MM.1S (cell line): ENCODE measurements around the gene NDUFS2.

Experiments used
- EZH2 ChIP-seq: fragments of 300-600 bp; sonication (generic); optimal IDR thresholded peaks from 2 replicates; pipeline ENCODE3; 2017; ENCODE audit warnings: low read depth, mild to moderate bottlenecking, antibody characterized with exemption, low read length, mixed read lengths
- EZH2phosphoT487 ChIP-seq: fragments of 300-600 bp; sonication (generic); IDR thresholded peaks from 2 replicates; pipeline ENCODE4 v1.6.1; 2018; ENCODE audit warnings: antibody characterized with exemption, low read length
- TF ChIP-seq, protein P1 (sequence below): fragments of 300-600 bp; sonication (generic); IDR thresholded peaks from 2 replicates; pipeline ENCODE4 v1.5.1; 2016; ENCODE audit warnings: antibody characterized with exemption, low read length, mixed read lengths

DNA sequence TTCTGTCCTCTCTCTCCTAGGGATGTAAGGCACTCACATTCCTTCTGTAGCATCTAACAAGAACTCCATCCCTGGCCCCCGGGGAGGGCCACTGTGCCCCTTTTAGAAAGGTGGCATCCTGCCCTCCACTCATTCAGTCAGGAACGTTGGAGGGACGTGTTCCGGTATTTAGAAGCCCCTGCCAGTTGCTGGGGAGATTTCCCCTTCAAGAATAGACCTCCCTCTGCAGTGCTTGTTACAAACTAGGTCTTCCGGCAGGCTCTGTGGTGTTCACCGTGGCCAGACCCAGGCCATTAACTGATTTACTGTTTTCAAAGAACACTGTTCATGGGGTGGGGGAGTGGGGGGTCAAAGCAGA is 57.2 kb downstream of the NDUFS2 start:
- TF ChIP-seq, protein P1, sequence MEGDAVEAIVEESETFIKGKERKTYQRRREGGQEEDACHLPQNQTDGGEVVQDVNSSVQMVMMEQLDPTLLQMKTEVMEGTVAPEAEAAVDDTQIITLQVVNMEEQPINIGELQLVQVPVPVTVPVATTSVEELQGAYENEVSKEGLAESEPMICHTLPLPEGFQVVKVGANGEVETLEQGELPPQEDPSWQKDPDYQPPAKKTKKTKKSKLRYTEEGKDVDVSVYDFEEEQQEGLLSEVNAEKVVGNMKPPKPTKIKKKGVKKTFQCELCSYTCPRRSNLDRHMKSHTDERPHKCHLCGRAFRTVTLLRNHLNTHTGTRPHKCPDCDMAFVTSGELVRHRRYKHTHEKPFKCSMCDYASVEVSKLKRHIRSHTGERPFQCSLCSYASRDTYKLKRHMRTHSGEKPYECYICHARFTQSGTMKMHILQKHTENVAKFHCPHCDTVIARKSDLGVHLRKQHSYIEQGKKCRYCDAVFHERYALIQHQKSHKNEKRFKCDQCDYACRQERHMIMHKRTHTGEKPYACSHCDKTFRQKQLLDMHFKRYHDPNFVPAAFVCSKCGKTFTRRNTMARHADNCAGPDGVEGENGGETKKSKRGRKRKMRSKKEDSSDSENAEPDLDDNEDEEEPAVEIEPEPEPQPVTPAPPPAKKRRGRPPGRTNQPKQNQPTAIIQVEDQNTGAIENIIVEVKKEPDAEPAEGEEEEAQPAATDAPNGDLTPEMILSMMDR = no peak
- TF ChIP-seq EZH2 = no peak
- TF ChIP-seq EZH2phosphoT487 = no peak
